Measurements from ENCODE around the gene FFAR2.
"Not testable (repeated sequence)": the region's sequence is repeated elsewhere in the genome, so short reads cannot be mapped to it uniquely, and the experiment has no call there.

Gene FFAR2

DNA sequence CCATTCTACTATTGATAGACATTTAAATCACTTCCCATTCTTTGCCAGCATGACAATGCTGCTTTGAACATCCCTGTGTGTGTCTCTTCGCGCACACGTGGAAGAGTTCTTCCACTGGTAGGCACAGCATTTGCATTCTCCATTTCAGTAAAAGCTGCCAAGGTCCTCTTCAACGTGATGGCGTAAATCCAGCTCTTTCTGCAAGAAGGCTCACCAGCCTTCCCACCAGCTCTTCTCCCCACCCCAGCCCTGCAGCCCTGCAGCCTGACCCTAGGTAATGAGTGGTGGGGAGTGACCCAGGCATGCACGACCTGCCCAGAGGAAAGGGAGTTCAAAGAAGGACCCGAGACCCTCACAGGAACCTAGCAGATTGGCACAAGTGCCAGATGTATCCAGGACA lies 31.7 kb upstream of the FFAR2 start:
- no peaks in the 10 kb centered on the region for H3K36me3 ChIP-seq (replicated peaks)
- H3K4me3 ChIP-seq = no peak overlapping the region
- no peak for DNase-seq (ENCODE audit: low spot score in 2 of 2)
- no peaks in the 10 kb centered on the region for H3K4me1 ChIP-seq
- H3K9me3 ChIP-seq = no peaks in the 10 kb centered on the region
- peaks cover 3% of the 10 kb centered on the region; the same call in 1 of the 2 replicates for H3K27me3 ChIP-seq (ENCODE audit: low read depth)
- in situ Hi-C loops (cut with MboI; ENCODE audit: low sequenced_read_pairs) = no loop called here

DNA sequence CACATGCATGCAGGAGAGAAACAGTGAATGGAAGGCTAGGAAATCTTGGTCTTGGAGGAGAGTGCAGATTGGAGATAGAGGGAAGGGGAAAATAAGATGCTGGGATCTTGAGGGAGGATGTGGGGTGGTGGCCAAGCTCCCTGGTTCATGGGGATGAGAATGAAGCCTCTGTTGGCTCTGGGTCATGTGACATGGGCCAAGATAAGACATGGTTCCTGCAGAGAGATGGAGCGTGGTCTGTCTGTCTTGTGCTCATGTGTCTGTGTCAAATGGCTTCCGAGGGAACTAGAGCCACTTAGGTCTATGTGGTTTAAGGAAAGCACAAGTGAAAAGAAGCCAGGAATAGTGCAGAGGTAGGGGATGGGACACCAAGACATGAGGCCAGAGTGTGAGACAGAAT lies 30.8 kb upstream of the FFAR2 start:
- no peak for DNase-seq (ENCODE audit: low spot score in 2 of 2)
- H3K4me1 ChIP-seq = no peaks in the 10 kb centered on the region

DNA sequence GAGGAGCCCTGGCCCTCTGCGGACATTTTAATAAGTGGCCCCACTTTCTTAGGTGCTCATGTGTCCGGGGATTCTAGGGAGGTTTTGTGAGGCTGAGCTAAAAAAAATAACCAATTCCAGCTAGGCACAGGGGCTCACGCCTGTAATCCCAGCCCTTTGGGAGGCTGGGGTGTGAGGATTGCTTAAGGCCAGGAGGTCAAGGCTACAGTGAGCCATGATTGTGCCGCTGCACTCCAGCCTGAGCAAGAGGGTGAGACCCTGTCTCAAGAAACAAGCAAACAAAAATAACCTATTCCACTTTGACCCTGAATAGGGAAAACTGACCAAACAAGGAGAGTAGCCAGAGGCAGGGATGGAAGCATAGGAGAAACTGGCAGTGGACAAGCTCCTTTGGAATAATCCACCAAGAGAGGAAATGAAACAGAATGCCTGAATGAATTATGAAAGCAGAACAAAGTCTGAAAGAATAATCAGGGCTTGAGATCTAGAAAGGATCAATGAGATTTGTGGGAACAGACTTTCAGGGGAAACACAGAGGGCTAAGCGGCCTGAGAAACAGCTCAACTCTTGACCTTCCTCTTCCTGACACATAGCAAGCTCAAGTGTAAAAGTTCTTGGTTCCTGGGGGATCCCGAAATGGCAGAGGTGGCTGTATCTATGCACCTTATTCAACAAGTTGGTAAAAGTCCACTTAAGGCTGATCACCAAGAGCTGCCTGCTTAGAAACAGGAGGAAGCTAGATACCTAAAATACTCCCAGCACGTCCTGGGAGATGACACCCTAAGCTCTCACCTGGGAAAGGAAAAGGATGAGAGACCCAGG lies 30.1 kb upstream of the FFAR2 start:
- Histone ChIP-seq H3K4me3 (no peak overlapping the region), H3K36me3 (replicated peaks) (no peaks in the 10 kb centered on the region), H3K27me3 (ENCODE audit: low read depth) (peaks cover 3% of the 10 kb centered on the region; the same call in 1 of the 2 replicates), H3K4me1 (no peaks in the 10 kb centered on the region), H3K9me3 (no peaks in the 10 kb centered on the region)
- in situ Hi-C loops (cut with MboI; ENCODE audit: low sequenced_read_pairs) = no loop called here
- no peak for DNase-seq (ENCODE audit: low spot score in 2 of 2)

More for the DNA sequence above, 30.8 kb upstream of the FFAR2 start:
- H3K36me3 ChIP-seq (replicated peaks) = no peaks in the 10 kb centered on the region
- peaks cover 3% of the 10 kb centered on the region; the same call in 1 of the 2 replicates for H3K27me3 ChIP-seq (ENCODE audit: low read depth)
- H3K4me3 ChIP-seq = no peak overlapping the region
- H3K9me3 ChIP-seq = no peaks in the 10 kb centered on the region
- in situ Hi-C loops (cut with MboI; ENCODE audit: low sequenced_read_pairs) = no loop called here

DNA sequence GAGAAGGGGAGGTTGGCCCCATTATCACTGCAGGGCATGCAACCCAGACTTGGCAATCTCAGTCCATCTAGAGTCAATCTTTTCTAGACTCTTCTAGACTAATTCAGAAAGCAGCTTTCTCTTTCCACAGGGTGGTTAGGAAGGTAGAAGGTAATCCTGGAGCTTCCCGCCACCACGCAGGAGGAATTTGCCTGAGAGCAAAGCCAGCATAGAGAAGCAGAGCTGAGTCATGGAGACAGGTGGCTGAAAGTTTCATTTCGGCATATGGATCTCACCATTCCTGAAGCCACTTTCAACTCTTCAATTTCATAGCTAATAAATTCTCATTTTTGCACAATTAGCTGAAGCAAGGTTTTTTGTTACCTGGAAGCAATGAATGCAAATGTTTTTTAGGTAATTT lies 29.0 kb upstream of the FFAR2 start:
- no peaks in the 10 kb centered on the region for H3K9me3 ChIP-seq
- no peak overlapping the region for H3K4me3 ChIP-seq
- no peaks in the 10 kb centered on the region for H3K4me1 ChIP-seq
- in situ Hi-C loops (cut with MboI; ENCODE audit: low sequenced_read_pairs) = no loop called here
- no peak for DNase-seq (ENCODE audit: low spot score in 2 of 2)
- no peaks in the 10 kb centered on the region for H3K36me3 ChIP-seq (replicated peaks)
- peaks cover 3% of the 10 kb centered on the region; the same call in 1 of the 2 replicates for H3K27me3 ChIP-seq (ENCODE audit: low read depth)

DNA sequence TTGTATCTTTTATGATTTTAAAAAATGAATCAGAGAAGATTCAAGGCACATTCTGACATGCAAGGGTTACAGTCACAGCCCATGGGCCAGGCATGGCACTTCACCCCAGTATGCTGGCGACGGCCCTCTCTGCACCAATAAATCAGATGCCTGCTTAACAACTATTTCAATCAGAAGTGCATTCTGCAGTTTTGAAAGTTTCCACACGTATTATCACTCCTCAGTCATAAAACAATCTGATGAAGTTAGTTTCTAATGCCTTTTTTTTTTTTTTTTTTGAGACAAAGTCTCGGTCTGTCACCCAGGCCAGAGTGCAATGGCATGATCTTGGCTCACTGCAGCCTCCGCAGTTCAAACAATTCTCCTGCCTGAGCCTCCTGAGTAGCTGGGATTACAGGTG lies 28.3 kb upstream of the FFAR2 start:
- no peaks in the 10 kb centered on the region for H3K9me3 ChIP-seq
- H3K4me3 ChIP-seq = no peak overlapping the region
- no peaks in the 10 kb centered on the region for H3K4me1 ChIP-seq
- in situ Hi-C loops (cut with MboI; ENCODE audit: low sequenced_read_pairs) = no loop called here
- no peak for DNase-seq (ENCODE audit: low spot score in 2 of 2)
- peaks cover 3% of the 10 kb centered on the region; the same call in 1 of the 2 replicates for H3K27me3 ChIP-seq (ENCODE audit: low read depth)
- no peaks in the 10 kb centered on the region for H3K36me3 ChIP-seq (replicated peaks)

DNA sequence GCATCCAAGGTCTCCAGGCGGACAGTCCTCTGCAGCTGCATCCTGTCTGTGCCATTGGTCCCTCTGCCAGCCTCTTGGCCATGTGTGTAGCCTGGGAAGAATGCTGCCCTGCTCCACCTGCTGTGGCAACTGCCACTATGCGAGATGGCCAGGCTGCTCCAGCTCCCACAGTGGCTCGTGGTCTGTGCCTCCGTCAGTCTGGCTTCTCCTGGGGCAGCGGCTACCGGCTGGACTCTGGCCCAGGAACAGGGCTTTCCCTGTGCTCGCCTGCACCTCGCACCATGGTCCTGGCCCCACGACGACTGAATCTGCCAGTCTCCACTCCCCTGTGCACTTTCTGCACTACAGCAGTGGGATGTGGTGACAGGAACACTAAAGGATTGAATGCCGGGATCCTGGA lies 26.7 kb upstream of the FFAR2 start:
- Histone ChIP-seq H3K27me3 (ENCODE audit: low read depth) (peaks cover 3% of the 10 kb centered on the region; the same call in 1 of the 2 replicates), H3K9me3 (no peaks in the 10 kb centered on the region), H3K4me1 (no peaks in the 10 kb centered on the region), H3K36me3 (replicated peaks) (no peaks in the 10 kb centered on the region), H3K4me3 (no peak overlapping the region)
- no peak for DNase-seq (ENCODE audit: low spot score in 2 of 2)
- in situ Hi-C loops (cut with MboI; ENCODE audit: low sequenced_read_pairs) = no loop called here

DNA sequence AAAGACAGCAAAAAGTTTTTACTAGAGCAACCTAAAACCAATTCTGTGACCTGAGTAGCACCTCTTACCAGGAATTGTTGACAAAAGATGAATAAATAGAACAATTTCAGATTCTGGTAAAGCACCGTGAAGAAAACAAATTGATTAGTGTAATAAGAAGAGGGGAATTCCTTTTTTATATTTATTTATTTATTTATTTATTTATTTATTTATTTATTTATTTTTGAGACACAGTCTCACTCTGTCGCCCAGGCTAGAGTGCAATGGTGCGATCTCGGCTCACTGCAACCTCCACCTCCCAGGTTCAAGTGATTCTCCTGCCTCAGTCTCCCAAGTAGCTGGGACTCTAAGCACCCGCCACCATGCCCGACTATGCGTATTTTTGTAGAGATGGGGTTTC lies 24.7 kb upstream of the FFAR2 start:
- in situ Hi-C loops (cut with MboI; ENCODE audit: low sequenced_read_pairs); H3K4me1 ChIP-seq; H3K9me3 ChIP-seq; H3K27me3 ChIP-seq (ENCODE audit: low read depth); H3K4me3 ChIP-seq; DNase-seq (ENCODE audit: low spot score in 2 of 2); H3K36me3 ChIP-seq (replicated peaks): not testable (repeated sequence)

DNA sequence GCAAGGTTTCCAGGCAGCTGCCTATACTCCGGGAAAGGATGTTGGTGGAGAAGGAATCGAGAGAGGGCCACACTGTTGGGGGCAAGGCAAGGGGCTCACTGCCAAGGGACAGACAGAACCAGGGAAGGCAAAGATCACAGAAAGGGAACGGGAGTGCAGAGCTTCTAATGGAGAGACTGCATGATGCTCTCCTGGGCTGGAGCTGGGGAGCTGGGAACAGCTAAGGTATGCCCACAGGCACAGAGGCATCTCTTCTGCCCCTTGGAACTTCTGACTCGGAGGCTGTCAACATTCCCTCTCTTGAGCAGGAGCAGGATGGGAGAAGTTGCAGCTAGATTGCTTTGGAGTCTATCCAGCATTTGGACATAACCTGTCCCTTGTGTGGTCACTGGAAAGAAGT lies 22.4 kb upstream of the FFAR2 start:
- in situ Hi-C loops (cut with MboI; ENCODE audit: low sequenced_read_pairs) = no loop called here
- H3K4me3 ChIP-seq = no peak overlapping the region
- no peaks in the 10 kb centered on the region for H3K9me3 ChIP-seq
- no peak for DNase-seq (ENCODE audit: low spot score in 2 of 2)
- no peaks in the 10 kb centered on the region for H3K27me3 ChIP-seq (ENCODE audit: low read depth)
- H3K36me3 ChIP-seq (replicated peaks) = no peaks in the 10 kb centered on the region
- no peaks in the 10 kb centered on the region for H3K4me1 ChIP-seq

DNA sequence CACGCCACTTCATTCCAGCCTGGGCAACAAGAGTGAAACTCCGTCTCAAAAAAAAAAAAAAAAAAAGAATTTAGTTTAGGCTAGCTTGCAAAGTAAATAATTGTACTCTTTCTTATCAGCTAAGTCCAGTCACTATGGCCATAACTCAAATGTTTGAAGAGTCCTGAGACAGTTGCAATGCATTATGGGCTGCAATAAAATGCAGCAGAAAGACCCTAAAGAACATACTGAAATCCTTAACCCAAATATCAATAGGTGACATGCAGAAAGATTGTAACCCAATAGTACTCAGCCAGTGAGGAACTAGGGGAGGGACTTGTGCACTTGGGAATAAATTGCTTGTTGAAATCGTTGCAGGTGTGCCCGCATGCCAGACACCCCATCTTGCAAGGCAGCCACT lies 20.9 kb upstream of the FFAR2 start:
- H3K27me3 ChIP-seq (ENCODE audit: low read depth) = no peaks in the 10 kb centered on the region

DNA sequence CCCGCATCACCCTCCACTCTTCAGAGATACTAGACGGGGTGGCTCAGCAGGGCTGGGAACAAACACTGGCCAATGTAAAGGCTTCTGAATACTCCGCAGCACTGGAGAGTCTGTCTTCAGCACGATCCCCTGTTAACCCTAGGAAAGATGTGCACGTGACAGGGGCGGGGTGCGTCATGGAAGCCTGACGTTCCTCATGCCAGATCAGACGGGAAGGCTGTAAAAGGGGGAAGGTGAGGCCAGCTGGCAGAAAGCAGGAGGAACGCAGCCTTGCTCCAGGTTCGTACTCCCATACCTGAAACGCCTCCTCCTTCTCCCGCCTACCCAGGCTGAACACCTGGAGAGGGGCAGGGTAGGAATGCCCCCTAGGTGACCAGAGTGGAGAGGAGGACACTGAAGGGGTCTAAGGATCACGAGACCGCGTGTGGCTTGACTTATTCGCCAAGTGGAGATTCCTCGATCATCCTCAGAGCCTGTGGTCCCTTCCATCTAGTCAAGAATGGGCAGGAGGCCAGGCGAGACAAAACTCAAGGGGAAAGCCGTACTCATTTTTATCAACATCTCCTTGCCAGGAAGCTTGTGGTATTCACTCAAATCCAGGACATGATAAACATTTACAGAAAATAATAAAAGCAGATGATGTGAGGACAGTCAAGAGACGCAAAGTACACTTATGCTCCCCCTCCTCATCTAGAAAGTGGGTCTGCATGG lies 18.2 kb upstream of the FFAR2 start:
- no peak for DNase-seq (ENCODE audit: low spot score in 2 of 2)
- H3K9me3 ChIP-seq = no peaks in the 10 kb centered on the region
- no peaks in the 10 kb centered on the region for H3K36me3 ChIP-seq (replicated peaks)
- no peaks in the 10 kb centered on the region for H3K27me3 ChIP-seq (ENCODE audit: low read depth)
- no peaks in the 10 kb centered on the region for H3K4me1 ChIP-seq
- in situ Hi-C loops (cut with MboI; ENCODE audit: low sequenced_read_pairs) = no loop called here
- no peak overlapping the region for H3K4me3 ChIP-seq

More for the DNA sequence above, 20.9 kb upstream of the FFAR2 start:
- H3K4me1 ChIP-seq = no peaks in the 10 kb centered on the region
- H3K9me3 ChIP-seq = no peaks in the 10 kb centered on the region
- no peak overlapping the region for H3K4me3 ChIP-seq
- in situ Hi-C loops (cut with MboI; ENCODE audit: low sequenced_read_pairs) = no loop called here
- DNase-seq (ENCODE audit: low spot score in 2 of 2) = no peak
- no peaks in the 10 kb centered on the region for H3K36me3 ChIP-seq (replicated peaks)

DNA sequence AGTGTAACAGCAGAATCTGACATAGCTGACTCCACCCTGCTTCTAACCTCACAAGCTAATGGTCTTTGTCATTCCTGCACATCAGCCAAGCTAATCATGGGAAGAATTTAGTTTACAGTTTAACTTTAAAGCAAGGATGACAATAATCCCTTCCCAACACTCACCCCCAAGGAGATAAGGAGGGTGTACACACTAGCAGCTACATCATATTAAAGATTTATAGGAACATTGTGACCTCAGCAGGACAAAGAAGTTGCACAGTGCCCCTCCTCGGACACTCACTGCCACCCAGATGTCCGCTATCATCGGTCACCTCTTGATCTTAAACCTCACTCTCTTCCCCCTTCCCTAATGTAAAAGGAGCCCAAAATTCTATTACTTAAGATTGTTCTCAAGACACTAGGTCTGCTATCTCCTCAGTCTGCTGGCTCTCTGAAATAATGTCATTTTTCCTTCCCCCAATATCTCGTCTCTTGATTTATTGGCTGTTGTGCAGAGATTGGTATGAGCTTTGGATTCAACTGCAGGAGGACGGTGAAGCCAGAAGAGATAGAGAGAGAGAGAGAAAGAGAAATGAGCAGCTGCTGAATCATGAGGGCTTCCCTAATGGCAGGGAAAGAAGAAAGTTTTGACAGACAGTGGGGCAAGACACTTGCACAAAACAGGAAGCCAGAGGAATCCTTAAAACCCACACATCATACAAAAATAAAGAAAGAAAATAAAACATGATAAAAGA lies 17.5 kb upstream of the FFAR2 start:
- no peak for DNase-seq (ENCODE audit: low spot score in 2 of 2)
- Histone ChIP-seq H3K36me3 (replicated peaks) (no peaks in the 10 kb centered on the region), H3K9me3 (no peaks in the 10 kb centered on the region), H3K4me1 (no peaks in the 10 kb centered on the region), H3K4me3 (no peak overlapping the region), H3K27me3 (ENCODE audit: low read depth) (peaks cover 7% of the 10 kb centered on the region)
- in situ Hi-C loops (cut with MboI; ENCODE audit: low sequenced_read_pairs) = no loop called here

DNA sequence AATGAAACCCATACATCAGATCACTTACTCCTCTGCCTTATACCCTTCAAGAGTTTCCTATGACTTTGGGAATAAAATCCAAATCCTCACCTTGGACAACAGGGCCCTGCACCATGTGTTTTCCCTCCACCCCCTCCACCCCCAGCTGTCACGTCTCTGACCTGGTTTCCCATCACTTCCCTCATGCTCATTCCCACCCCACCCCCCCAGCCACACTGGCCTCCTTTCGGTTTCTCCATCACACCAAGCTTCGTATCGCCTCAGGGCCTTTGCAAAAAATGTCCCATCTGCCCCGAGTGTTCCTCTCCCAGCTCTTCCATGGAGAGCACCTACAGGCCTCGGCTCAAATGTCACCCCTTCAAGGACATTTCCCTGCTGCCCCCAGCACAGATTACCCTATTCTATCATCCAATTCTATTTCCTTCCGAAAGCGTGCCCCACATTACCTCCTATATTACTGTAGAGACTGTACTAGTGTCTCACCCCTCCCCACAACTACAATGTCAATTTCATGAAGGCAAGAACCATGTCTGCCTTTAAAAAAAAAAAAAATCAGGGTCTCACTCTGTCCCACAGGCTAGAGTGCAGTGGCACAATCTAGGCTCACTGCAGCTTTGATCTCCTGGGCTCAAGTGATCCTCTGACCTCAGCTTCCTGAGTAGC lies 16.8 kb upstream of the FFAR2 start:
- Histone ChIP-seq H3K27me3 (ENCODE audit: low read depth) (peaks cover 14% of the 10 kb centered on the region), H3K9me3 (no peaks in the 10 kb centered on the region), H3K36me3 (replicated peaks) (no peaks in the 10 kb centered on the region), H3K4me1 (no peaks in the 10 kb centered on the region), H3K4me3 (no peak overlapping the region)
- in situ Hi-C loops (cut with MboI; ENCODE audit: low sequenced_read_pairs) = no loop called here
- DNase-seq (ENCODE audit: low spot score in 2 of 2) = no peak

DNA sequence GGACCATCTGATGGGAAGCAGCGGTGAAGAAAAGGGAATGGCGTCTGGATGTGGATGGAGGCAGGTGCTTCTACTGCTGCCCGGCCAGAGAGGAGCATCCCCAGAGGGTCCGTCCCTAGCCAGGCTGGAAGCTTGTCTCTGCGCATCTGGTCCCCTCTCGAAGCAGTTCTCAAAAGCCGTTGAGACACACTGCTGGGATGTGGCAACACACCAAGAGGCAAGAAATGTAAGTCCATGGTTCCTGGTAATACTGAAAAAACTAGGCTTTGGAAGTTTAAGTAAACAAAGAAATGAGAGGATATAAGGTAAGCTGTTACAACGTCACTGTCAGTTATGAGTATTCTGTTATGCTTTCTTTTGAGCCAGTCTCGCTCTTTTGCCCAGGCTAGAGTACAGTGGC lies 15.1 kb upstream of the FFAR2 start:
- in situ Hi-C loops (cut with MboI; ENCODE audit: low sequenced_read_pairs) = no loop called here
- H3K36me3 ChIP-seq (replicated peaks) = no peaks in the 10 kb centered on the region
- H3K9me3 ChIP-seq = no peaks in the 10 kb centered on the region
- peaks cover 28% of the 10 kb centered on the region for H3K27me3 ChIP-seq (ENCODE audit: low read depth)
- no peak overlapping the region for H3K4me3 ChIP-seq
- DNase-seq (ENCODE audit: low spot score in 2 of 2) = no peak
- H3K4me1 ChIP-seq = no peaks in the 10 kb centered on the region
